ENCODE measurements around the gene TFDP2.

DNA sequence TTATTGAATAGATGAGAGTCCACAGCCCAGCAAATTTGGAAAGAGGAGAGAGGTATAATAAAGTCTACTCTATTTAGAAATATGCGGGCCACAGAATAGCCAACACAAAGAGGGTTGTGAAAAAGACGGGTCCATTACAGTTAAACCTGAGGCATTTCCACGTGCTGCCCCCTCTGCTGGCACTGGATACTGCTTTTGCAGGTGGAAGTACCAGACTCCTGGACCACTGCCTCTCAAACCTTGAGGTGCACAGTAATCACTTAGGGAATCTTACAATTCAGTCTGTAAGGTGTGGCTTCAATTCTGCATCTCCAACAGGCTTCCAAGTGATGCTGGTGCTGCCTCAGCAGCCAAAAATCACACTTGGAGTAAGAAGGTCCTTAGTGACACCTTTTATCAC lies 3.0 kb upstream of the TFDP2 start:
- TF ChIP-seq, protein P1, sequence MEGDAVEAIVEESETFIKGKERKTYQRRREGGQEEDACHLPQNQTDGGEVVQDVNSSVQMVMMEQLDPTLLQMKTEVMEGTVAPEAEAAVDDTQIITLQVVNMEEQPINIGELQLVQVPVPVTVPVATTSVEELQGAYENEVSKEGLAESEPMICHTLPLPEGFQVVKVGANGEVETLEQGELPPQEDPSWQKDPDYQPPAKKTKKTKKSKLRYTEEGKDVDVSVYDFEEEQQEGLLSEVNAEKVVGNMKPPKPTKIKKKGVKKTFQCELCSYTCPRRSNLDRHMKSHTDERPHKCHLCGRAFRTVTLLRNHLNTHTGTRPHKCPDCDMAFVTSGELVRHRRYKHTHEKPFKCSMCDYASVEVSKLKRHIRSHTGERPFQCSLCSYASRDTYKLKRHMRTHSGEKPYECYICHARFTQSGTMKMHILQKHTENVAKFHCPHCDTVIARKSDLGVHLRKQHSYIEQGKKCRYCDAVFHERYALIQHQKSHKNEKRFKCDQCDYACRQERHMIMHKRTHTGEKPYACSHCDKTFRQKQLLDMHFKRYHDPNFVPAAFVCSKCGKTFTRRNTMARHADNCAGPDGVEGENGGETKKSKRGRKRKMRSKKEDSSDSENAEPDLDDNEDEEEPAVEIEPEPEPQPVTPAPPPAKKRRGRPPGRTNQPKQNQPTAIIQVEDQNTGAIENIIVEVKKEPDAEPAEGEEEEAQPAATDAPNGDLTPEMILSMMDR (IDR thresholded peaks at IDR 0.05), result no peak
- TF ChIP-seq POLR2A (IDR thresholded peaks at IDR 0.05), result no peak
